NCI-H1694 (cell line): ENCODE measurements around the gene MAP2K6.

Experiments
- DNase-seq: peaks from one replicate; lab custom pipeline; 2025; lab: John Stamatoyannopoulos, UW

Gene MAP2K6

DNA sequence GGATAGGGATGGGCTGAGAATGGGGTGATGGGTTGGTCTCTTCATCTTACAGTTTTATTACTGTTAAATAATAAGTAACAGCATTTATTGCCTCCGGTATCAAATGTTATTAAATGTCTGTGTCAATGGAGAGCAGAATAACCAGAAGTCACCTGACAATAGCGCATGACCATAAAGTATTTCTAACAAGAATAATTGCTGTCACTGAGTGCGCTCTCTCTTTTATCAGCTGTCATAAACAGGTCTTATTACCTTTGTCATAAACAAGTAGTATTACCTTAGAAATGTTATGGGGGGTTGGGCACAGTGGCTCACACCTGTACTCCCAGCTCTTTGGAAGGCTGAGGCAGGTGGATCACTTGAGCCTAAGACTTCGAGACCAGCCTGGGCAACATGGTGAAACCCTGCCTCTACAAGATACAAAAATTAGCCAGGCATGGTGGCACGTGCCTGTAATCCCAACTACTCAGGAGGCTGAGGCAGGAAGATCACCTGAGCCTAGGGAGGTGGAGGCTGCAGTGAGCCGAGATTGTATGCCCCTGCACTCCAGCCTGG lies 120.6 kb downstream of the MAP2K6 start:
- DNase-seq, result no peak

DNA sequence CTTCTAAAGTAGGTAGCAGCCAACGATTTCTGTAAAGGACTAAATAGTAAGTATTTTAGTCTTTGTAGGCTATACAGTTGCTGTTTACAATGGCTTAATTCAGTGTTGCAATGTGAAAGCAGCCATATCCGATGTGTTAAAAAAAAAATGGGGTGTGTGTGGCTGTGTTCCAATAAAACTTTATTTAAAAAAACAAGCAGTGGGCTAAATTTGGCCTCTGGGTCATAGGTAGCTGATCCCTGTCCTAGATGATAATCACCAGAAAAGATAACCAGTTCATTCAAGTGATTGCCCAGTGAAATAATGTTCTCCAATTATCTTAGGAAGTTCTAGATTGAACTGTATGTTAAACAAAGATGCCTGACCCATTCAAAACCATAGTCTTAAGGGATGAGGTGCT lies 124.3 kb downstream of the MAP2K6 start:
- DNase-seq, result no peak

DNA sequence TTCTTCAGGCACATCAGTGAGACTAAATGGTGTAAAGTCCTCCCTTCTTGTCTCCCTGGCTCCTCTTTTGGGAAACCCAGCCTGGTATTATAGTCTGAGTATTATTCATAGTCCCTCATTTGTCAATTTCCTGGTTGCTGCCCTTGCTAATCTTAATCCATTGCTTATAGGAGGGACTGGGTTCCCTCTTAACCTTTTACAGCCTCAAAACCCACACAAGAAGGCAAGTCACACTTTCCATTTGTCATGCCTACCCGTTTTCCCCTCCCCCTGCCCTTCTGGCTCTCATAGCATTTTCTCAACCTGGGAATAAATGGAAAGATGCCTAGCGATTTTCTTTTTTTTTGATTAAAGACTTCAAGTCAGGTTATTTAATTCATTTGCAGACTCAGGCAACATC lies 124.8 kb downstream of the MAP2K6 start:
- DNase-seq, result no peak

DNA sequence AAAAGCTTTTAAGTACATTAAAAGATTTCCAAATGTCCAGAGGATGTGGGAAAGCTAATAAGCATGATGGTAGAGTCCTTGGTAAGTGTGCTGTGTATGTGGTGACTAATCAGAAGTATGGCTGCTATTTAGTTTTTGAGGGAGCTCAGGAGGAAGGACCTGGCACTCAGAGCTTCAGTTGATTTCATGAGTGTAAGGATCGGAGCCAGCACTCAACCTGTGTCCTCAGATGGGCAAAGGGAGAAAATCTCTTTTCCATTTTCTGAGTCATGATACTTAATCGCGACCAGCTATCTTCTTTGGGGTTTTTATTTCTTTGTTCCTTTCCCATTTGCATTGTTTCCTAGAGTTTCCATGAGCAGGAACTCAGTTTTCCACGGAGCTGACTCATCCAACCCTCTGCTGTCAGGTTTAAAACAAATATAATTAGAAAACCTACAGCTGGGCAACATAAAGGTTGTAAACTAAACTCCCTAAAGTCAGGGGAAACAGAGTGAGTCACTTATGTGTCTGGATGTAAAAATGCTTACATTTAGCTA lies 125.4 kb downstream of the MAP2K6 start:
- DNase-seq, result no peak

DNA sequence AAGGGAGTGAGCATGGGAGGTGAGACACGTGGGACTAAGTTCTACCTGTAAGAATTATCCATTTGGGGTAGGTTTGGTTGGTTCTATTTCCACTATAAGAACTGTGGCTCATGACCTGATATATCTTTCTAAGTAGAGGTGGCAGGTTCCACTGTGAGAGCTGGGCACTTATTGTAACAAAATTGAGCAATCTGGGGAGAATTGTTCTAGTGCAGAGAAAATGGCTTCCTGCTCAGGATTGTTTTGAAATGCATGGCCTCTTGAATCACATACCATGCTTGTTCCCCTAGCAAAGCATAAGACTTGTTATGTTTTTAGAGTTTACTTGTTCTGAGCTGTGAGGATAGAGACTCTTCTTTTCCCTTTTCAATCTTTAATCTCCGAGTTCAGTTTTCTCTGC lies 125.9 kb downstream of the MAP2K6 start:
- no peak for DNase-seq

DNA sequence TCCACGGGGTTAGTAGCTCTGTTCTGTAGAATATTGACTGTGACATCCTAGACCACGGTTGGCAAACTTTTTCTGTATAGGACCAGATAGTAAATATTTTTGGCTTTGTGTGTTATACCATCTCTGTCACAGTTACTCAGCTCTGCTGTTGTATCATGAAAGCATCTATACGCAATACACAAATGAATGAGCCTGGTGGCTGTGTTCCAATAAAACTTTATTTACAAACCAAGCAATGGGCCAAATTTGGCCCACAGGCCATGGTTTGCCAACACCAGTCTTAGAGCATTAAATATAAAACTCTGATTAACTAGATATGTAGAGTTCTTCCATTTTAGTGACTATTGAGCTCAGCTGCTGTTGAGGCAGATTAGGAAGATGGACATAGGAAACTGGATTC lies 132.7 kb downstream of the MAP2K6 start:
- no peak for DNase-seq

DNA sequence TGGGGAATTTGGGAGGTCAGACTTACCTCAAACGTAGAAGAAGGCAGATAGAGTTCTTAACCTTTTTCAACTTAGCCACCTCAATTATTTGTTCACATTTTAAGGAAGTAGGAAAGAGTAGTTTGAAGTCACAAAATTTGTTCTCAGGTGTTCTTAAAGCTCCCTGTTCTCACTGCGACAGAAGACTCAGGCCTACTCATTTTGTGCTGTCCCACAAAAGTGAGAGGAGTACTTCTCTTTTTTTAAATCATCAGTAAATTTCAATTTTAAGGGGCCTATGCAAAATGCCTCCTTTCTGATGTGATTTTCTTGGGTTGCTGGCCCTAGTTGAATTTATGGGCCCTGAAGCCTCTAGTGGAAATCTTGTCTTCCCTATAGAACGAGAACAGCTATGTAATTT lies 133.4 kb downstream of the MAP2K6 start:
- no peak for DNase-seq

DNA sequence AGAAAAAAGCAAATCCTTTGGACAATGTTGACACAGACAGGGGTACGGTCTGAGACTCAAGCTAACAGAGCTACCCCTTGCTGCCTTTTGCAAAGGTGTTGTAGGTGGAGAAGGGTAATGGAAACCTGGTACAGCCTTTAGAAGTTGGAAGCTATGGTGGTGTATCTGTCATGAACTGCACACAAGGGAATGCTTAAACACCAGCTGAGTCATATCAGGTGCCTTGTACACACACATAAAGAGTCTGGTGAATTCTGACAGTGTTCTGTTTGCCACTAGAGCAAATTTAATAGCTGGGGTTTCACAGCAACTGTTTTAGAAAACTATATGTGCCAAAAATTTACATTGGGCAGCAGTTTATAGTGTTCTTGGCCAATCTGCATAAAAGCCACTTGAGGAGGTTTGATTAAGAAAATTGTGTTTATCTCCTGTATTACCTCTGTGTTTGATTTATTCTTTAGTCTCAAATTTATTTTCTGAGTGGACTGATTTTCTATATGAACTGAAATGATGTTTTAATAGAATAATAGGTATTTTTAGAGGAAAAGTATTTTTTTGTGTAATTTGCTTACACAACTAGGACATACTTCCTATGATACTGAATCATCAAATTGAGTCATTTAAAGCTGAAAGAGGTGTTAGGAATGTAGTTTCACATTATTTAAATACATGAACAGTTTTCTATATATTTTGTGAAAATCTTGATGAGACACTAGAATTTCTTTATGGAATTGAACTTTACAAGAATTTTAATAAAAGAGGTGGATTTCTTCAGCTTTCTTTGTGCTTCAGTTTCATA lies 136.9 kb downstream of the MAP2K6 start:
- DNase-seq, result no peak

DNA sequence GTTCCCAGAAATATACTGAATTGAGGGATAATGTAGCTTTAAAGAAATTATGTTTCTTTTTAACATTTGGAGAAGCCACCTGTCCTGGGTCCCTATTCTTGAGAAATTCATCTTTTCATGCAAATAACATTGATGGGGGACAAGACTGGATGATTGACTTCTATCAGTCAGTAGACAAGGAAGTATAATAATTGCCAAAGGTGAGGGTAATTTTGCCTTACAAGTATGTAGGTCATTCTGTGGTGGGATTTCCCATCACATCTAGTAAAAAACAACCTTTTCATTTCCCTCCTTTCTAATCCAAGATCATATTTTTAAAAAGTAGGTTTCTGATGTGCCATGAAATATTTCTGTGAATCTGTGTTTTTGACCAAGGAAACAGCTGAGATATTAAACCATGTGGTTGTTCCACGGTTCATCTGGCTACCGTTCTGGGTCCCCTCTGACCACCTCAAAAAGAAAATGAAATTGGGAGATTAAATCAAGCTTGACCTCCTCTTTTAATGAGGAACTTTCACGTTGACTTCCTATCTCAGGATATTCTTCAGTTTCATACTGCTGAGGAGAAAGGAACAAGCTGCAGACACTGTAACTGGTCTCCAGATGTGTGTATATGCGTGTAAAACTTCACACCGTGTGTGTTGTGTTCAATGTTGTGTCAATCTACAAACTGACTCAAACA lies 138.6 kb downstream of the MAP2K6 start:
- no peak for DNase-seq

DNA sequence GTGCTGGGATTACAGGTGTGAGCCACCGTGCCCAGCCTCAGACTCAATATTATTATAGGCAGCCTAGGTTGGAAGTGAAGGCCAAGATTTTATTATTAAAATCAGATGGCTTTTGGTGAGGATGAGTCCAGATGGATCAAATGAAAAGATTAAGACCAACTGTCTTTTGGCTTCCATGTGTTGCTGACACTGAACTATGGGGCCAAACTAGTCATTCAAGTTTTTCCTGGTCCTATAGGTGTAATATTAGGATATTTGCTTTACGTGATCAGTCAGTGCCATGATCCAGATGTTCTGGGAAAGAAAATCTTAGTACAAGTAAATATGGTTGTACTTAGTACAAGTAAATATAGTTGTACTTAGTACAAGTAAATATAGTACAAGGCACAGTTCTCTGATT lies 140.6 kb downstream of the MAP2K6 start:
- DNase-seq, result no peak

DNA sequence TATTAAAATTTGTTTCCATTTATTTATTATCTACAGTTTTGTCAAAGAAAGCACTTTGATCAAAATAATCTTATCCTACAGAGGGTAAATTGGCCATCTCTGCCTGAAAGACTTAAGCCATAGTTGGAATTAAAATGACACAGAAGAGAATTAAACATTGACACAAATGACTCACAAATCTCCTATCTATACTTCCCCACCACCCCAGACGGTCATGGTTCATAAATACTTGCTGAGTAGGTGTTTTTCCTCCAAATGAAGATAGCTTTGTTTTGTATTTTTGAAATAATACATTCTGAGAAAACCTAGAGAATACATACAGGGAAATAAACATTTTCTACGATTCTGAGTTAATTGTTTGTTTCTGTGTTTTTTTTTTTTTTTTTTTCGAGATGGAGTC lies 142.8 kb downstream of the MAP2K6 start:
- no peak for DNase-seq

DNA sequence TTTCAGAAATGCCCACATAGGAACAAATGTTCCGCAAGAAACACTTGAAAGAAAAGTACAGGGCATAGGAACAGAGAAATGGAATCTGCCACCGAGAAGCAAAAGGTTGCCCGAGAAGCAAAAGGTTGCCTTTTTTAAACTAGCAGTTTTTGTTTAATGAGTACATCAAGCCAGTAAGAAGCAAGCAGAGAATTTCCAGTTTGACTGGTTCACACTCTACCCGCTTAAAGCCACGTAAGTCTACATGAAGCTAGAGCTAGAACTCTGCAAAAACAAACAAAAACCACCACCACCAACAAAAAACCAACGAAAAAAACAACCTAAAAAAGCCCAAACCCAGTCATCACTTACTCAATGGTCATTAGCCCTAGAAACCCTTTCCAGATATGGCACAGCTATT lies 144.3 kb downstream of the MAP2K6 start:
- DNase-seq, result no peak

DNA sequence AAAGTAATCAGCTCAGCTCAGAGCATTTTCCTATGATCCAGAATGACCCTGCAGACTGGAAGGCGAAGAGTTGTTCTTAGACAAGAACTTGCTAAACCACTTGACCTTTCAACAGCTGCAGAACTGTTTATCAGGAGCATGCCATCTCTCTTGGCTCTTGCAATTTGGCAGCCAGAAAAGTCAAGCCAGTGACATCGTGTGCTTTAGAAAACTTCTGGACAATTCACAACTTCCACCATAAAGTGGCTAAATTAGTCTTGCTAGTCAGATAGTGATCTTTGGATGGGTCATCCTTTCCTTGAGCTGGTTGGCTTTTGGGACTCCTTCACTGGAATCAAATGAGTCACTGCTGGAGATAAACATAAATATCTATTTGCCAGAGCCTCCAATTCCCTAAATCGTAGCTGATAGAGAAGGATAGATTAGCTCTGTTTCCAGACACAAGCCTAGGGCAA lies 146.5 kb downstream of the MAP2K6 start:
- no peak for DNase-seq

DNA sequence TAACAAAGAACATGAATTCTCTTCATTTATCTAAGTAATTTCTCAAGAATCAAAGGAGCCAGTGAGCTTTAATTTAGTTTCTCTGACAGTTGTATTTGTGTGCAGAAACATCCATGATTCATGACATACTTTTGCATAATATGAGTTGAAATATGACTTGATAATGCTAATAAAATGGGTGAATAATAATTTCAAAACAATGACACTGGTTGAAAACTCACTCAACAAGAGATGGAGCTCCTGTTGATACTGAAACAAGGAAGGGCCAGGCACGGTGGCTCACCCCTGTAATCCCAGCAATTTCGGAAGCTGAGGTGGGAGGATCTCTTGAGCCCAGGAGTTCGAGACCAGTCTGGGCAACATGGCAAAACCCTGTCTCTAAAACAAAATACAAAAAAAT lies 147.0 kb downstream of the MAP2K6 start:
- DNase-seq, result no peak

DNA sequence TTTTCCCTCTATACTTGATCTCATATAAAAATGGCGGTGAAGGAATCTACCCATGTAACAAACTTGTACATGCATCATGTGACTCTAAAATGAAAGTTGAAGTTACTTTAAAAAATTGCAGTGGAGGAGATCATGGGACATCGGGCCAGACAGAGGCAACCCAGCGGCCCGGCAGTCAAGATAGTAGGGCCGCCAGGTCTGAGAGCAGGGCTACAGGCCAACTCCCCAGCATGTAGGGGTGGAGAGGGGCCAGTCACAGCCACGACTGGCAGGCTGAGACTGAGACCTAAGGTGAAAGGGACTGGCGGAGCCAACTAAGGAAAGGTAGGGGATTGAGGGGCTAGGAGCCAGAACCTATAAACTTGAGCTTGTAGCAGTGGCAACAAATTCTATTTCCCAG lies 150.9 kb downstream of the MAP2K6 start:
- DNase-seq, result no peak

DNA sequence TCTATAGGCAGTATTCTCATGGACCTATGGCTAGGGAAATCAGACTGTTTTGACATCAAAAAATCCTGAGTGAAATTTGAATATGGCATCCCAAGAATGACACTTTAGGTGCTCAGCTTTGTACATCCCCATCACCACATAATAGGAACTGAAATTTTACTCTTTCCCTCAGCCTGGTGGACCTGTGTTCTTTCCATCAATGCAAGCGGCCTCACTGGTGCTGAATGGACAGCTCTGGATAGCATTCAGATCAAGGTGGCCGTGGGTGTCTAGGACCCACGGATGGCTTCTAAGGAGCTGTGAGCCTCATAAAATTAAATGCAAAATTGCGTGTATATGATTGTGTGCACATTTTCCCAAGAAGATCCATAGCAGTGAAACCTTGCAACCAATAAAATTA lies 152.6 kb downstream of the MAP2K6 start:
- DNase-seq, result no peak

DNA sequence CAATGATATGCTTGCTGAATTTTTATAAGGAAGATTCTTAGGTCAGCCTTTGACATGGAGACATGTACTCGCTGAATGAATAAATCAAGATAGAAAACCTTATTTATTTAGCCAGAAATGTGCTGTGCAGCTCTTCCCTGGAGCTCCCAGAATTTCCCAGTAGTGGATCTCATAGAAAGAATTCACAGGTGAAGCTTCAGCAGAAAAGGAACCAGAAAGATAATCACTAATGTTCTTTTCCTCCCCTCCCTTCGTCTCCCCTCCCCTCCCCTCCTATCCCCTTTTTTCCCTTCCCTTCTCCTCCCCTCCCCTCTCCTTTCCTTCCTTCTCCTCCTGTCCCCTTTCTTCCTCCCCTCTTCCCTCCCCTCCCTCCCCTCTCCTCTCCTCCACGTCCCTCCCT lies 158.2 kb downstream of the MAP2K6 start:
- no peak for DNase-seq

DNA sequence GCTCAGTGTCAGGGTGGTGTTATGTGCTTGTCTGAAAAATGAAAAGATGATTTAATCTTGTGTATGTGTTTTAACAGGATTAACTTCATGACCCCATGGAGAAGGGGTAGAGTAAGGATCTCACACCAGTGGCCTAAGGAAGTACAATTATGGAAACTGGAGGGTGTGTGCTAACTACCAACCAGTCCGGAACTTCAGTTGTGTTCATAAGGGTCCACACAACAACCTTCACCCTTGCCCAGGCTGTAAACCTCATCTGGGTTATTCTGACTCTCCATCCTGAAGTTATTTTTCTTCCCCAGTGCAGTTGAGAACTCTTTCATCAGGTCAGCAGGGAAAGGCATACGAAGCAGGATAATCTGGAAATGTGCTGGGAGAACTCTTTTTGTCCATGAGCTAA lies 158.9 kb downstream of the MAP2K6 start:
- no peak for DNase-seq

DNA sequence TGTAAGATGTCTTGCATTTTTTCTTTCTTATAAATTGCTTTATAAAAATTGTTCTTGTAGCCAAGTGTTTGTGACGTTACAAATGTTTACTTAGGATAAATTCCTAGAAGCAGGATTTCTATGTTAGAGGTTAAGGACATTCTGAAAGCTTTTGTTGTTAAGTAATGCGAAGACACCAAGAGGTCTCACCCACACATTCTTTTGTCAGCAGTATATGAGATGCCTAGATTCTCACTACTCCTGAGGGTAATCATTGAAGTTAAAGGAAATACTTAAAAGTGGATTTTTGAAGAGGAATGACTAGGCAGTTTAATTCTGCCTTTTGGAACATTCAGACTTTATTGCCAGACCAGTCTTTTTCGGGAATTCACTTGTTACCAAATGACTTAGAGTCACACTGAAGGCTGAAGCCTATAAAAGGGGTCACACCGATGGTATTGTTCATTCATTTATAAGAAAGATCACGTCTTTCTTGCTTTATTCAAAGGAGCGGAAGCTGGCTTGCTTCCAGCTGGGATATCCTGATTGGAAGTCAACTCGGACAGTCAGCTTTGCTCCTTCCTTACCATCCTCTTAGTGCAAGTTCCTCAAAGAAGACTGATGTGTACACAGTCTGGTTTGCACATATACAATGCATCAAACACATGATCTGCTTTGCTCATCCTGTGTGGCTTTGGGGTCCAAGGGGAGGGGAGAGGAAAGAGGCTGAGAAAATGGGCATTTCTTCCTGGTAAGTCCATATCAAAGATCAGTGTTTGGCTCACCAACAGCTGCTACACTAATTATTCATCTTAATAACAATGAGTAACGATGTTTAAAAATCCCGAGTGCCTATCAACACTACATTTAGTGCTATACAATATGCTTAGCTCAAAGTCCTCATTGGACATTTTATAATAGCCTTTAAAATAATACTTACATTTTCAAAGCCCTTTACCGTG lies 160.0 kb downstream of the MAP2K6 start:
- DNase-seq, result no peak

DNA sequence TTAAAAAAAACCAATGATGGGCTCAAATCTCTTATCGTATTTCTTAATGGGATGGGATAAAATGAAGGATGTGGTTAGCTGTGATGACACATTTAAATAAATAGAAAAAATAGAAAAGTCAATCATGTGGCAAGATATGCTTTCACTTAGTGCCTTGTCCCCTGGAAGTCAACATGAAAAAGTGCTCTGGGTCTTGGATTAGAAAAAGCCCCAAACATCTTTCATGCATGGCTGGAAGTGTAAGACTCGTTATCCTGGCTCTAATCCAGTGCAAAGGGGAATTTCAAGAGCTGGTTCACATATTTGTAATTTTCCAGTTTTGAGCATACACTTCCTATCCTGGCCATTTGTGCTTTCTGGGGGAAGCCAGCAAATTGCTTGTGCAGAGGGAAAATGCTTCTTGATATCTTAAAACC lies 160.9 kb downstream of the MAP2K6 start:
- DNase-seq, result no peak

DNA sequence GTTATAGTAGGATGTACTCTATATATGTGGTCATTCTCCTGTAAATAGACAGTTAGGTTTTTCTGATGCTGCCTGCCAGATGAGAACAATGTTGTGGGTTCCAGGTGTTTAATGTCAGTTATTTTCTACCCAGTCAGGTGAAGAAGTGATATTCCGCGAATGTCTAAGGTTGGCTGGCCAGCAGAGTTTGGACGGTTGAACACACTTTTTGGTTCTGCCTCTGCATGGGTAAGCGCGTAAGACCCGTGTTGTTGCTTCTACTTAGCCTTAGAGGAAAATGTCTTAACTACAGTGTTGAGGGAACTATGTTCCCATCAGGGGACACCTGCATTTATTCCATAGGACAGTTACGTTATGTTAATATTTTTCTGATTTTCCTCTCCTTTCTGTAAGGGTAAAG lies 162.6 kb downstream of the MAP2K6 start:
- no peak for DNase-seq

DNA sequence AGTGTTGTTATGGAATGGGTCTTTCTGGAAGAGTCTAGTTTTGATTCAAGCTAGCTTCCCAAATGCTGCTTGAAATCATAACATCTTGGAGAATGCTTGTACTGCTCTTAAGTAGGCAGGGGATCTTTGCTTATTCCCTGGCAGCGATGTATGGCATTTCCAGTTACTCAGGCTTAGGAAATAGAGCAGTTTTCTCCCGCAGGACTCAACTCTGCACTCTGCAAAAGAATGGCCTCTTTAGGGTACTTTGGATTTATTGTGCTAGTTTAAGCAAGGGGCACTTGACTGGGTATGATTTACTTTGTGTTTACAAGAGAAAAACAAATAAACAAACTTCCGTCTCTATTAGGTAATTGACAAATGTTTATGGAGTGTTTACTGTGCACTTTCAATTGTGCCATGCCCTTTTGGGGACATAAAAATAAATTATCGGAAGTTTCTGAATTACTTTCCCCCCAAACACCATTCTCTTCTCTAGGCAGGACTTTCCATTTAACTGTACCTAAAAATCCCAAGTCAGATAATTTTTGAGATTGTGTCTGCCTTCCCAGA lies 164.0 kb downstream of the MAP2K6 start:
- no peak for DNase-seq
